ENCODE measurements around the gene ZC3H12C. TPM values are rescaled to one million over a fixed set of nuclear protein-coding genes. Genes with fewer than 3 reads are reported as not detected.

ZC3H12C gene
- total and polyA plus RNA-seq, 2 of the 13 experiments (the other 11 are each of a cell fraction or from before 2014, with no cell fraction given): 2.4 to 5.7 TPM

DNA sequence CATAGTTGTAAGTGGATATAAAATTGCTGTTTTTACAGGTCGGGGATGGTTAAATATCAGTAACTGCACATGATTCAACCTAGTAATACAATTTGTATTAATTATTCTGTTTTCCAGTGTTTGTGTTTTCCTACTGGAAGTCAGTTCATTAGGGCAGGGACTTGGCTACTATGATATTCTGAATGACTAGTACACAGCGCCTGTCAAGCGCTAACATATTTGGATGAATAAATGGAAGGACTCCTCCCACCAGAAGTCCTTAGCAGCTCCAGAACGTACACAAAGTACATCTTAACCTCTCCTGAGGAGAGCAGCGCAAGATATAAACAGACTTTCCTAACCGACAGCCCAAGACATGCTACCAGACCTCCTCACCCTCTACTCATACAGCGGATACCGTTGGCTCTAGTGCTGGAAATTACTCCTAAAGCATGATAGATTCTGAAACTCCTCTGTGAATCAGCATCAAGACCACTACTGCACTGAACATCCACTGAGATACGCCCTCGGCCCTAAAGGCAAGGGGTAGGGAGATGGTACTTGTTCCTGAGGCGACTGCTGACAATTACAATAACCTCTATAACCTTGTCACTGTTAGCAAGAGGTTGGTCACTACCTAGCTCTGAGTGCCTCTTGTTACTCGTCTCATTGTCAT, 124.2 kb downstream of the ZC3H12C start:
- CTCF ChIA-PET (ENCODE audit: low intra/inter-chr PET ratio, low total read pairs): no interaction called here
- H3K4me1 ChIP-seq (ENCODE audit: insufficient read depth, low read length): no peaks in the 10 kb centered on the region
- H4K20me1 ChIP-seq (ENCODE audit: insufficient read depth, low read length): no peaks in the 10 kb centered on the region
- no peaks in the 10 kb centered on the region for H3K9me3 ChIP-seq (ENCODE audit: low read length)
- H3K9ac ChIP-seq (ENCODE audit: insufficient read depth, low read depth, low read length): no peak overlapping the region
- no peak overlapping the region for H3K4me2 ChIP-seq (ENCODE audit: low read depth, low read length)
- POLR2A ChIA-PET: no interaction called here
- no peaks in the 10 kb centered on the region for H3K79me2 ChIP-seq (ENCODE audit: insufficient read depth, low read length)
- intact Hi-C loops (cut with micrococcal nuclease; ENCODE audit: unreplicated experiment): no loop called here
- ATAC-seq: peak; percentile 41
- FAIRE-seq: no peak
- no TSS peak for BruUV-seq (replicated peaks)
- H3K36me3 ChIP-seq (replicated peaks in 1 of 2; ENCODE audit: control insufficient read depth in 1 of 2, insufficient read depth in 2 of 2, low read length in 2 of 2): no peaks in the 10 kb centered on the region
- H3K4me3 ChIP-seq (replicated peaks in 1 of 3; ENCODE audit: insufficient read depth in 1 of 3, low read depth in 2 of 3, low read length in 3 of 3): no peak overlapping the region
- TF ChIP-seq ZNF251 (CRISPR knock-in tag; IDR thresholded peaks at IDR 0.05) (no peak), ZNF484 (CRISPR knock-in tag; IDR thresholded peaks at IDR 0.05; ENCODE audit: borderline replicate concordance, low read depth) (no peak), RXRB (CRISPR knock-in tag; IDR thresholded peaks at IDR 0.05; ENCODE audit: borderline replicate concordance) (no peak), AKNA (CRISPR knock-in tag; IDR thresholded peaks at IDR 0.05; ENCODE audit: borderline replicate concordance) (no peak)
- no peak overlapping the region for H2AFZ ChIP-seq (ENCODE audit: low read length)
- no peak for DNase-seq (ENCODE audit: low spot score)
- WGBS (ENCODE audit: low lambda C conversion rate): 88% methylated on average over 12 of the region's 12 CpGs
- in situ Hi-C loops (cut with HindIII; ENCODE audit: extremely low pct_ligation_motif_present, low pct_unique_long_range_greater_than_20kb): no loop called here
- H3K27ac ChIP-seq (ENCODE audit: extremely low read length, insufficient read depth, low read length): no peak overlapping the region
- no peaks in the 10 kb centered on the region for H3K27me3 ChIP-seq (ENCODE audit: control insufficient read depth in 1 of 2, insufficient read depth in 2 of 2, low read length in 2 of 2)
